ENCODE results near the gene SGIP1.
"Not testable (repeated sequence)": the region's sequence is repeated elsewhere in the genome, so short reads cannot be mapped to it uniquely, and the experiment has no call there.

SGIP1 gene

DNA sequence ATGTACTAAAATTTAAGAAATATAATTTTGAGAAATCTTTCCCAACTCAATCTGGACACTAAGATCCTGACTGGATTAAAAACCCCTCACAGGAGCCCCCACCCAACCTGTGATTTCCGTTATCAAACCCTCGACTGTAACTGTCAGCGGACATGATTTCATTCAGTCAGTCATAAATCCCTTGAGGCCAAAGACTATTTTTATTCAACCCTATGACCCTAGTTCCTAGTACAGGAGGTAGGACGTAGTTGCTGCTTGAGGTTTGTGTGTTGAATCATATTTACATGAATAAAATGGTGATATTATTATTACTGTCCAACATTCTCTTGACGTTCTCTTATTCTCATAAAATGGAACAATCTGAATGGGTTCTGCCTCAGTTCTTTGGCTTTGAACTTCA, 145.2 kb downstream of the SGIP1 start:
- no peak for DNase-seq (ENCODE audit: low read depth, low spot score)

DNA sequence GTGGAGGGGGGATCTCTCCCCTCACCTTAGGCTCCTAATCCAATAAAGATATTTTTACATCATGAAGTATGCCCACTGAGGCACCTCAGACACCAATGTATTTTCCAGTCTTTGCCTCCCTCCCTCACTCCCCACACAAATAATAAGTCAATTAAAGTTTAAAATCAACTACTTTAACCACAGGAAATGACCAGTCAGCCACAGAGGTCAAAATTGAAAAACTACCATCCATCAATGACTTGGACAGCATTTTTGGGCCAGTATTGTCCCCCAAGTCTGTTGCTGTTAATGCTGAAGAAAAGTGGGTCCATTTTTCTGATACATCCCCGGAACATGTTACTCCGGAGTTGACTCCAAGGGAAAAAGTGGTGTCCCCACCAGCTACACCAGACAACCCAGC, 147.7 kb downstream of the SGIP1 start:
- no peak for DNase-seq (ENCODE audit: low read depth, low spot score)

DNA sequence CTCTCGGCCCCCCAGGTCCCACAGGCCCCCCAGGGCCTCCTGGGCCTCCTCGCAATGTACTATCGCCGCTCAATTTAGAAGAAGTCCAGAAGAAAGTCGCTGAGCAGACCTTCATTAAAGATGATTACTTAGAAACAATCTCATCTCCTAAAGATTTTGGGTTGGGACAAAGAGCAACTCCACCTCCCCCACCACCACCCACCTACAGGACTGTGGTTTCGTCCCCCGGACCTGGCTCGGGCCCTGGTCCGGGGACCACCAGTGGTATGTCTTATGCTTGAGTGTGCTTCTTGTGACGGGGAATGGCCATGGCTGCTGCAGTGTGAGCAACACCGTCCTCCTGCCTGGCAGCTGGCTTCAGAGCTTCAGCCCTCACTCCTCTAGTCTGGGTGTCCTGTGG, 148.2 kb downstream of the SGIP1 start:
- DNase-seq (ENCODE audit: low read depth, low spot score): no peak

DNA sequence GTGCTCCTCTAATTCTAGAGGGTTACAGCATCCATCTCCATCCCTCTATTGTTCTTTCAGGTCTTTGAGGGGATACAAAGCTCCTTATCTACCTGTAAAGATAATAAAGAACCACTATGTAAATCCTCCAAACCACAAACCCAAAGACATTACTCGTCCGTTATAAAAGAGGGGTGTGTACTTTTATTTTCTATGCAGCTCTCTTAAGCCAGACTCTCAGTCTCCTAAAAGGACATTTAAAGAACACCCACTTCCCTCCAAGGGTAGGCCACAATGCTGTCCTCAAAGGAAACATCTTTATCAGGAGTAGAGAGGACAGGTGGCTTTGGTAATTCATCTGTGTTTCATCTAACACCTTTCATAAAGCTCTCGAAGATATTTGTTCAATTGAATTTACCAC, 150.4 kb downstream of the SGIP1 start:
- no peak for DNase-seq (ENCODE audit: low read depth, low spot score)

DNA sequence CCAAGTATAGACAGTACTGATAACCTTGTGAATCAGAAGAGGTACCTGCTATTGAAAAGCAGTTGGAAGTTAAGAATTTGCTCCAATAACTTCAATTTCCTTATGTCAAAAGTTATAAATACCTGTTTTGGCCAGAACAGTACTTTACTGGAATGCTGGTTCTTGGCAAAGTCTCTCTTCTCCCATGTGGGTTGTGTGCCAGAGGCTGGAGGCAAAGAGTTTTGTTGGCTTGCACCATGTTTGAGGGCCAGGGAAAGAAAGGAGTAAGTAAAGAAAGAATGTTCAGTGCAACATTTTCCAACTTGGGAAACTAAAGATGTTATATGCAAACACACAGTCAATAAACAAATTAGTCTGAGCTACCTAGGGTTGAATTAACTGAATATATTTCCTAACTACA, 151.3 kb downstream of the SGIP1 start:
- DNase-seq (ENCODE audit: low read depth, low spot score): no peak

DNA sequence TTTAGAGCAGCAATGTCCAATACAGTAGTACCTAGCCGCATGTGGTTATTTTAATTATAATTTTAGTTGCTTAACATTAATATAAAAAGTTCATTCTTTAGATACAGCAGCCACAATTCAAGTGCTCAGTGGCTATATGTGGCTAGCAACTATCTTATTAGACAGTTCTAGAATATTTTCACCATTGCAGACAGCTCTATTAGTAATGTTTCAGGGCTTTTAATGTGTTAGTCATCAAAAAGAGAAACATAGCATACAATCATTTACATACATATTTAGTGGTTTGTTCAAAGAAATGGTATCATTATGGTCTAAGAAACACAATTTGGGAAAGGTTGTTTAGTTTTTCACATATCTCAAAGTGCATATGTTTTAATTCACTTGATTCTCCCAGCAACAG, 151.7 kb downstream of the SGIP1 start:
- no peak for DNase-seq (ENCODE audit: low read depth, low spot score)

DNA sequence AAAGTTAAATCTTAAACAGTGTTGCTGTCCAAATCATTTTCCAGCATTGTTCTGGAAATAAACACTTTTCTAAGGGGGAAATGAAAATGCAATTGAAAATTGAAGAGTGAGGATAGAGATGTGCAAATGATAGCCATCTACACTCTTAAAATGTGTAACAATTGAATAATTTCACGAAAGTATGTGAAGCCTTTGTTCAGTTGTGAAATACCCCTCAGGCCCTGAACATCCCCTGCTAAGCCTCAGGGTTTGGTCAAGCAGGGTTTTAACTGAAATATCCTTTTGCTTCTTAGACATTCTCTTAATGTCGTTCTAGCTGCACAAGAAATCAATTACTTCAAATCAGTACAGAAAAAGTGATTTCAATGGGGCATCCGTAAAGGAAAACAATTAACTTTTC, 152.5 kb downstream of the SGIP1 start:
- DNase-seq (ENCODE audit: low read depth, low spot score): no peak

DNA sequence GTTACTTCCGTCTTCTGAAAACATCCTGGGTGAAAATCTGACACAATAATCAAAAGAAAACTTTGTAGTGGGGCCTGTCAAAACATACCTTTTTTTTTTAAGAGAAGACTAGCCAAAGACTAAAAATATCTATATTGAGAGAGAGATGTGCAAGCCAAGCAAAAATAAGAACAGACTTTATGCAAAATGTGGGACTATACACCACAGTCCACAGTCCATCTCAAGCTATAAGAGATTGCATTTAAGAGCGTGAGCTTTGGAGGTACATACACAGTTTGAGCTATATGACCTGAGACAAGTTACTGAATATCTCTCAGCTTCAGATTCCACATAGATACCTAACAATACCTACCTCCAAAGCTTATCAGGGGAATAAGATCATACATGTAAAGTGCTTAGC, 153.4 kb downstream of the SGIP1 start:
- DNase-seq (ENCODE audit: low read depth, low spot score): no peak

DNA sequence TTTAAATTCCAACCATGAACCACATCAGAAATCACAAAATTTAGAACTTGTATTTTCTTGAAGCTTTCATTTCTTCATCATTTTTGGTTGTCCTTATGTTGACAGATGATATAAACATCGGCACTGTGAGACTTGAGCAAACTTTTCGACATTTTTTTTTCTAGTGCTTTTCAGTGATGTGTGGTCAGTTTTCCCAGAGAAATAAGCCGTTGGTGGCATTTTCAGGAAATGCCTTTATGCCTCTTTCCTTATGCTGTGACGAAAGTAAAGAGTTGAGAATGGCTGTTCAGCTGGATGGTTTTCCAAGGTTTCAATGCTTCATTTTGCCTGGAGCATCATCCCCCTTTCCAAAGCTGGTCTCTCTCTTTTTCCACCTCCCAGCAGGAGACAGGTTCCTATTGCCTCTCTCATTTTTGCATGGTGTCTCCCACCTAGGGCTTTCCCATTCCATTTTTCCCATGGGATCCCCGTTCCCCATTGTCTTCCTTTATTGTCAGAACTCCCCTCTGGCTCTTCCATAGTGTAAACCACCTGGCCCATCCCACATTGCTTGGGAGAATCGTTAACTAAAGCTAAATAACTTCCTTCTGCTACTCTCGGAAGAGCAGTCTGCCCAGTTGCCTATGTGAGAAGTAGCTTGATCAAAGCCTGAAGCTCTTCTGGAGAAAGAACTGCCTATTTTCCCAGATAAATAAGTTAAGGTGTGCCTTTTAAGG, 156.9 kb downstream of the SGIP1 start:
- DNase-seq (ENCODE audit: low read depth, low spot score): no peak

DNA sequence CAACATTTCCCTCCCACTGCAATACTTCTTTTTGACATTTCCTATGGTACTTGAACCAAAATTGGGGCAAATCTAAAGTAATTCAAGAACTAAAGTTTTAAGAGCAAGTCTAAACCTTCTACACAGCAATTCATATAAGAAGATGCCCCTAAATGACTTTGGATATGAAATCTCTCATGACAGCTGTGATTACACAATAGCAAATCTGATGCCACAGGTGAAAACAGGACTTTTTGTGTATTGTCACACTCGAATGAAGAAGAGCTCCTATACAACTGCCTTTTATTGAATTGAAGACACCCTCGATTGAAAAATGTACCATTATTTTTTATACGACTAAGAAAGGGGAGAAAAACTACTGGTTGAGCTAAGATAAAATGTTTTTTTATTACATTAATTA, 158.7 kb downstream of the SGIP1 start:
- no peak for DNase-seq (ENCODE audit: low read depth, low spot score)

DNA sequence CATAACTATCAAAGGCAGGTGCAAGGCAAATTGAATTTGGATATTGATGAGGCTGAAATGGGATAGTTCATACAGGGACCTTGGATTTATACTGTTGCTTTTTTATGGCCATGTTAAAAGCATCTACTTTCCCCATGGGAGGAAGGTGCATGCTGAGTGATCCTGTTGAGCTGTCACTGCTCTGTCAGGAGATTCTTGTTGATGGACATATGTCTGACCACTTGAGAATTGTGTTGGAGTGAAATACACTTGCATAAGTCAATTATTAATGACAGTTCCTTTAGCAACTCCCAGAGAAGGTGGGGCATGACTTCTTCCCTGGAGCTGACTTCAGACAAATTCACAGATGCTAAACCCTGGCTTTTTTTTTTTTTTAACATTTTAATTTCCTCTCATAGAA, 159.9 kb downstream of the SGIP1 start:
- no peak for DNase-seq (ENCODE audit: low read depth, low spot score)

DNA sequence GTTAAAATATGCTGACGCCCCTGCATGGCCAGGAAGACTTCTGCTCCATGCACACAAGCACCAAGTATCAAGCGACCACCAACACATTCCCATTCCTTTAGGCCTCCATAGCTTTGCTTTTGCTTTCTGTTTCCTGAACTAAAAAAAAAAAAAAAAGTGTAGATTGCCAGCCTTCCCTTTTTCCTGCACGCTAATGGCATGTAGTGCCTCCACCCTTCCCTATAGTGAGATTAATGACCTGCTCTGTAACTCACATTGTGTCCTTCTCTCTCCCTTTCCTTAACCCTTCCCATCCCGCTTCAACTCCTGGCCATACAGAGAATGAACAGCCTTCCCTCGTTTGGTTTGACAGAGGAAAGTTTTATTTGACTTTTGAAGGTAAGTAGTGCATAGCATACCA, 161.2 kb downstream of the SGIP1 start:
- no peak for DNase-seq (ENCODE audit: low read depth, low spot score)

DNA sequence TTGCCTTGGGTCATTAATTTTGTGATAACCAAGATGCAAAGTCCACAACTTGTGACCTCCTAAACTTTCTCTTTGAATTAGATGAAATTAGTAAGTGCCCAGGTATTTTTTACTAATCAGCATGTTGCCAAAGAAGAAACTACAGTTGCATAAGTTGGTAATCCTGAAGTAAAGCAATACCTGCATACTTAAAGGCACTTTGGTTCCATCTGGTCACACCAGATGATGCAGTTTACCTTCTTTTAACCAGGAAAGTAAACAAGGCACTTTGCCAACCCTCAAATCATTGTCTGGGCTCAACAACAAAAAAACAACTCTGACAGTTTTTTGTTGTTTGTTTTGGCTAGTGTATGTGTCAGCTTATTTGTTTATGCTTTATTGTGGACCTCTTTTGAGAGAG, 162.8 kb downstream of the SGIP1 start:
- no peak for DNase-seq (ENCODE audit: low read depth, low spot score)

DNA sequence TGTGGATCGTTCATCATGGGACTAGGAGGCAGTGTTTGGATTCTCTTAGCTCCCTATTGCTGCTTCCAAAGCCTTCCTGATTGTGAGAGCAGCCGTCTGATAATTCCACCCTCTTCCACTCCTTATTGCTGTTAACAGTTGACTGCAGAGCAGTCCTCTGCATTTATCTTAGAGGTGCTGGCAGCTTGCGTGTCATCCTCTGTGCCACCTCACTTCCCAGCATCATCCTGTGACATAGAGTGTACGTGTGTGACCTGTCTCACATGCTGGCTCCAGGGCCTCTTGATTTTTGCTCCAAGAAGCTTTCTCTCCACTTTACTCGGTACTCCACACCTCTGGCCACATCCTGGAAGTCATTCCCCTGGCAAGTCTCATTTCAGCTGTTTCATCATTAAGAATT, 165.3 kb downstream of the SGIP1 start:
- no peak for DNase-seq (ENCODE audit: low read depth, low spot score)

DNA sequence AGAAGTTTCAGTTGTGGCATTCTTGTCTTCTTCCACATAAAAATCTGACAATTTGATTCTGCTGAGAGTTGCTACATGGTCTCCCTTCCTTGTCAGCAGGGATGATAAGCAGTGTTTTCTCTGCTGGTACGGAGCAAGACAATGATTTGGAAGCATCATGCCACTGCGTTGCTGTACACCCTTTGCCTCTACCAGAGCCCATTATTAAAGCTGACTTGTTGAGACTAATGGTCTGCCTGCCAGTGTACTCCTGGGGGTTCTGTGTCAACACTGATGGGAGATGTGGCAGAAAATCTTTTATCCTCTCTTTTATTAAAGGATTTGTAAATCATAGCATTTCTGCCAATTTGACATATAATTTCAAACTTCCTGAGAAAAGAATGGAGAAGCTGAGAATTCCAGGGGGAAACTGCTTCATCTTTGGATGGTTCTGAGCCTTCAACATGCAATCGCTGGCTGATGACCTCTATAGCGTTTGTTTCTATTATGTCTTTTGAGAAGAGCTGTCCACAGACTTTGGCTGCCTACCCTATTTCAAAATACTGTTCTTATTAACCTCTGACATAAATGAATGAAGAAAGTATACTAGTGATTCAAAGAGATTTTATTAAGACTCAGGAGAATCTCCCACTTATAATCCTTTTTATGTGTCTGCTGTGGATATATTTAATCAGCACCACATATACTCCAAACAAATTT, 170.4 kb downstream of the SGIP1 start:
- no peak for DNase-seq (ENCODE audit: low read depth, low spot score)

DNA sequence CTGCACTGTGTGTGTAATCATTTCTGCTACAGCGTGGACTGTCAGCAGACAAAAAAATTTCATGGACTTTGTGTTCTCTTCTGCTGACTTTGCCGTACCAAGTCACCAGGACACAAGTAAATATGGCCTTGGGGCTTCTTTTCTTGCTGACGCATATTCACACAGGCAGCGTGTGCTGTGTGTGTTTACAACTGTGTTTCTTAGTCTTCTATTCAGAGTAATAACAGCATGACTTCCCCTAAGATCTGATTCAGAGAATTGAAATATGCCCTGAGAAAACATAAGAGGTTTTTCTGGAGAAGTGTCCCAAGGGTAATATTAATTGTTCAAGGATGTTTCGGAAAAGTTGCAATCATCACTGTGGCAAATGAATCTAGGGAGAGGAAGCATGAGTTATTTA, 171.2 kb downstream of the SGIP1 start:
- peak; percentile 92 for DNase-seq (ENCODE audit: low read depth, low spot score)

DNA sequence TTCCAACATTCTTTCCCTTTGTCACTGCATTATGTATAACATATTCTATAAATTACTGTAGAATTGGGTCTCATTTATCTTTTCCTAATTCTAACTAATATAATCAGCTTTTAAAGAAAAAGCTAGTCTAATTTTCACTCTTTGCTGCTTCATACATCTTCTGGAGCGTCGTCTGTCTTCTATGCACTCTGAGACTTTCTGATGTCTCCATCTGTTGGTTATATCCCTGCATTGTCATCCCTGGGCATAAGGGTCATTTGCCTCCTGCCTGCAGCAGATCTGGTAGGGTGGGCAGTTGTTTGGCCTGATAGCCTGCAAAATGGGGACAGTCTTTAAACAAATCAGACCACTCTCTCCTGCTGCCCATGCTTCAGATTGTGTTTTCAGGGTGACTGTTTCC, 177.5 kb downstream of the SGIP1 start:
- no peak for DNase-seq (ENCODE audit: low read depth, low spot score)

DNA sequence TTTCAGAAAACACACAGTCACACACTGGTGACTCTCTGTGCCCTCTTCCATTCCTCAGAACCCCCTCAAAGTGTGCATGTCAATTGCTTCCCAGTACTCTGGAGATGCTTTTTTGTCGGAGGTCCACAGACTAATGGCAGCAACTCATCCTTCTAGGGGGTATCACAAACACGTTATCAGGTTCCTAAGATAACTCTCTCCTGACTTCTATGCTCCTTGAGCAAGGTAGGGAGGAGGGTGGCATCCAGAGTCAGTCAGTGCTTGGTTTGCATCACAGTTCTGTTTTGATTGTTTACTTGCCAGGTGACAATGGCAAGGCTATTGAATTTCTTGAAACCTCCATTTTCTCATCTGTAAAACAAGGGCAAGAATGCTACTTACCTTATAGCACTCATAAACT, 178.9 kb downstream of the SGIP1 start:
- DNase-seq (ENCODE audit: low read depth, low spot score): no peak

DNA sequence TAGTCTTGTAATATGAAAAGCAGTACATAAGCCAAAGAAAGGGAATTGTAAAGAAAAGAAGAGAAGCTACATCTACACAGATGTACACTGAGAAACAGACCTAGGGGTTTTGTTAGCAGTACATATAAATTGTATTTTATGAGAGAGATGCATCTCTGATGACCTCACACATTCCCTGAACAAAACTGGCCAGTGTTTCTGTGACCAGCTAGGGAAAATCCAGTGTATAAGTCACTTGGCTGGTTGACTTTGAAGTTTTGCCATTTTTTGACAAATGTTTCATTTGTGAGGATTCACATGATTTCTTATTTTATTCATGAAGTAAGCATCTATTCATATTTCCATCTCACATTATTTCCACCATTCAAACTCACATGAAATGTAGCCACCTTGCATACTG, 190.0 kb downstream of the SGIP1 start:
- no peak for DNase-seq (ENCODE audit: low read depth, low spot score)

DNA sequence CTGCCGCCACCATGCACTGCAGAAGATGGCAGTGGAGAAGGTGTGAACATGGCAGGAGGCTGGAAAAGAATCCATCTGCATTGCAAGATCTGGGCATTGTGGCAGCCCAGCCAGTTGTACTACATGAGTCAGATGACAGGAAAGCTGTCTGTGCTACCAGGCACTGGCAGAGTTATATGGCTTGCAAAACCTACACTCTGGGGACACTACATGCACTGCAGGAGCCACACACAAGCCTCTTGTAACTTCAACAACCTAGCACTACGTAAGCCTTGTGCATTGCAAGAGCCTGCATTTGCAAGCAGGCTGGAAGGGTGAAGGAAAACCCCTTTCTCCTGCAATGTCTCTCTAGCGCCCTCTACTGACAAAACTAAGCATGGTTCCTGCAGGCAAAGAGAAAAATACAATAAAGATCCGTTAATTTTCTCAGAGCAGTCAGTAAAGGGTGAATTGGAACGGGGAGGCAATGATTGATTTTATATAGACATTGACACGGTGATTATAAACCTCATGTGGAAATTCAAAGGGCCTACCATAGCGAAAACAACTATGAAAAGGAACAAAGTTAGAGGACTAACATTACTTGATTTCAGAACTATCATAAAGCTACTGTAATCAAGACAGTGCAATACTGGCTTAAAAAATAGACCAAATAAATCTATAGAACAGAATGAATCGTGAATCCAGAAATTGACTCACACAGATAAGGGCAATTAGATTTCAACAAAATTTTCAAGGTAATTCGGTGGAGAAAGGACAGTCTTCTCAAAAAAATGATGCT, 192.1 kb downstream of the SGIP1 start:
- peak; percentile 39 for DNase-seq (ENCODE audit: low read depth, low spot score)

DNA sequence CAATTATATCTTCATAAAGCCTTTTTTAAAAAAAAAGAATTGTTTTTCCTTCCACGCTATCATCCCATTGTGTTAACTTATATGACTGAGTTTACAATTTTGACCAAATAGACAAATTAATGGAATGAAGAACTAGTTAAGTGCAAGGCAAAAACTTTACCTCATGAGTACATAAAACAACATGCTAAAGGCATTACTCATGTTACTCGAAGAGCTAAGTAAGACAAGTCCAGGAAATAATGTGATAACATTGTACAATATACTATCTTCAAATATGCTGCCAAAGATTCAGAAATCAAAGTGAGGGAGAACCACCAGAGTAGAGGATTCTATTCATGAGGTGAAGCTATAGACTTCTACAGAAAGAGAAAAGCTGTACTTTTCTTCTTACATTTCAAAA, 194.1 kb downstream of the SGIP1 start:
- no peak for DNase-seq (ENCODE audit: low read depth, low spot score)

DNA sequence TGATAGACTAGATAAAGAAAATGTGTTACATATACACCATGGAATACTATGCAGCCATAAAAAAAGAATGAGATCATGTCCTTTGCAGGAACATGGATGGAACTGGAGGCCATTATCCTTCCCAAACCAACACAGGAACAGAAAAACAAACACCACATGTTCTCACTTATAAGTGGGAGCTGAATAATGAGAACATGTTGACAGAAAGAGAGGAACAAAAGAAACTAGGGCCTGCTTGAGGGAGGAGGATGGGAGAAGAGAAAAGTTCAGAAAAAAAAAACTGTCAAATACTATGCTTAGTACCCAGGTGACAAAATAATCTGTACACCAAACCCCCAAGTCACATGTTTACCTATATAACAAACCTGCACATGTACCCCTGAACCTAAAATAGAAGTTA, 194.8 kb downstream of the SGIP1 start:
- not testable (repeated sequence) for DNase-seq (ENCODE audit: low read depth, low spot score)

DNA sequence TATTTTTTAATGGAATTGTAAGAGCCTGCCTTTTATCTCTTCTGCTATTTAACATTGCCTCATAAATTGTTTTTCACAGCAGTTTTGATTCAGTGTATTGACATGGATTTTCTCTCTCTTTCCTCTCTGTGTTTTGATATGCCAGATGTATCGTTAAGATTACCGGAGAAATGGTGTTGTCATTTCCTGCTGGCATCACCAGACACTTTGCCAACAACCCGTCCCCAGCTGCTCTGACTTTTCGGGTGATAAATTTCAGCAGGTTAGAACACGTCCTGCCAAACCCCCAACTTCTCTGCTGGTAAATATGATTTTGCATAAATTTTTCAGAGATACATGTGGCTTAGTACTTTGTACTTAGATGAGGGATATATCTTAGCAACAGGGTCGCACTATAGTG, 195.2 kb downstream of the SGIP1 start:
- no peak for DNase-seq (ENCODE audit: low read depth, low spot score)

Data from brain pericyte (primary cell).